ENCODE measurements around the gene SWAP70.

DNA sequence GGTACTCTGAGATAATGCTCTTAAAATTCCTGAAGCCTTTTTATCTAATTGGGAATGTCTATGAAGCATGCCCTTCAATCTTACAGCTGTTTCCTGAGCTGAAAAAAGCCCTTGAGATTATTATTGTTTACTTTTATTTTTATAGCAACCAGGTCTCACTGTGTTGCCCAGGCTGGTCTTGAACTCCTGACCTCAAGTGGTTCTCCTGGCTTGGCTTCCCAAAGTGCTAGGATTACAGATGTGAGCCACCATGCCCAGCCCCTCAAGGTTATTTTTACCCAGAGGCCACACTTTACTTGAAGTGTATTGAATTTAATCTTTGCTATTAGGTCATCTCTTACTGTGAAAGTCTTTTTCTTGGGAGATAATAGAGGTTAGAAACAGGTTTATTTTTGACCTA is 7.0 kb upstream of the SWAP70 start:
- TF ChIP-seq GATA1 (IDR thresholded peaks at IDR 0.05; ENCODE audit: low read depth, low read length): no peak
- no peak for TF ChIP-seq POLR2A (IDR thresholded peaks at IDR 0.05; ENCODE audit: low read length)

All from erythroblast (primary cell).